Prostate gland (tissue), 2 donors: ENCODE results near the gene TGFB1. TPM values are rescaled to one million over a fixed set of nuclear protein-coding genes. Genes with fewer than 3 reads are reported as not detected.
A peak's percentile ranks its signal among the peaks of the same experiment; 100 is the strongest.
"Not testable (repeated sequence)": the region's sequence is repeated elsewhere in the genome, so short reads cannot be mapped to it uniquely, and the experiment has no call there.

Experiments
- DNase-seq: peaks from one replicate; pipeline ENCODE4 v3.0.0-alpha.2; 2019; ENCODE audit warnings: low spot score
- H3K27ac ChIP-seq, 2 donors: fragments of 200-600 bp; sonication (generic); 2 replicates each; pipeline ENCODE4 v1.5.1; 2017 to 2019
- H3K27me3 ChIP-seq: fragments of 200-600 bp; sonication (generic); replicated peaks from 2 replicates; pipeline ENCODE4 v1.5.1; 2019; ENCODE audit not compliant: insufficient read depth
- H3K36me3 ChIP-seq, 2 donors: fragments of 200-600 bp; sonication (generic); 1 replicate in 1 of 2; 2 replicates in 1 of 2; pipeline versions ENCODE4 v1.5.1 to v1.8.1; 2017 to 2019
- H3K4me1 ChIP-seq: fragments of 200-600 bp; sonication (generic); replicated peaks from 2 replicates; pipeline ENCODE4 v1.5.1; 2019
- H3K4me3 ChIP-seq, 2 donors: fragments of 200-600 bp; sonication (generic); 2 replicates each; pipeline ENCODE4 v1.5.1; 2017 to 2019
- H3K9me3 ChIP-seq: fragments of 200-600 bp; sonication (generic); 2 replicates; pipeline ENCODE4 v1.5.1; 2017
- CTCF ChIP-seq, 4 experiments: fragments of 200-600 bp in 2 of 4; fragments of 450-650 bp in 2 of 4; sonication (generic) in 2 of 4; IDR thresholded peaks; 1 replicate in 3 of 4; 2 replicates in 1 of 4; pipeline ENCODE4 v1.5.1; 2016 to 2019; ENCODE audit warnings: antibody characterized with exemption in 4 of 4, mild to moderate bottlenecking in 2 of 4, moderate library complexity in 2 of 4
- POLR2A ChIP-seq: fragments of 450-650 bp; IDR thresholded peaks from one replicate; pipeline ENCODE4 v1.6.1; 2016; ENCODE audit warnings: antibody characterized with exemption, mild to moderate bottlenecking
- POLR2AphosphoS5 ChIP-seq: sonication (generic); formaldehyde crosslinking; IDR thresholded peaks from one replicate; pipeline ENCODE4 v1.6.1; 2017; ENCODE audit warnings: antibody characterized with exemption
- WGBS: methylation state at CpG from one replicate; pipeline ENCODE4 v1.1.5; 2018; 5-methylcytosine and 5-hydroxymethylcytosine counted together
- intact Hi-C: fragments of 100-400 bp; cut with DNase I; formaldehyde crosslinking; loops from one replicate; pipeline ENCODE4 v1.14.2; 2022
- total RNA-seq, 2 donors: library from RNA; depleted of rRNA; stranded (reverse); fragments of >200 nt; gene quantifications; one replicate each; pipeline ENCODE4 v1.1.0, GENCODE V29; 2016

TGFB1 gene
- total RNA-seq, 2 donors from 2014 or later, result 9.7 to 32.4 TPM

GRCh38 chr19:41351339-41352245 is 2.1 kb downstream of the TGFB1 start:
- intact Hi-C loops, result no loop called here
- Histone ChIP-seq H3K36me3 (no peaks in the 10 kb centered on the region), H3K9me3 (no peaks in the 10 kb centered on the region), H3K27me3 (no peaks in the 10 kb centered on the region), H3K4me3 (peak overlapping the region; percentile 70 to 80), H3K4me1 (peaks cover 5% of the 10 kb centered on the region), H3K27ac (peak overlapping the region; percentile 39 to 79)
- under 1% methylated on average over 56 of the region's 58 CpGs for WGBS
- TF ChIP-seq POLR2A, result no peak
- TF ChIP-seq CTCF (IDR thresholded peaks at IDR 0.05), result peak in 1 of 4 experiments; percentile 13
- peak; percentile 14 for TF ChIP-seq POLR2AphosphoS5
- DNase-seq, result no peak

- H3K9me3 ChIP-seq, result no peaks in the 10 kb centered on the region
- H3K36me3 ChIP-seq, result no peaks in the 10 kb centered on the region
- H3K27me3 ChIP-seq, result no peaks in the 10 kb centered on the region
- 8% methylated on average over 22 of the region's 22 CpGs for WGBS
- DNase-seq, result no peak
- peak overlapping the region; percentile 70 to 80 for H3K4me3 ChIP-seq
- H3K27ac ChIP-seq, result peak overlapping the region; percentile 39 to 79
- intact Hi-C loops, result no loop called here
- TF ChIP-seq POLR2A (no peak), POLR2AphosphoS5 (no peak), CTCF (IDR thresholded peaks at IDR 0.05) (no peak)
- peaks cover 5% of the 10 kb centered on the region for H3K4me1 ChIP-seq
Observed at GRCh38 chr19:41350735-41351338, 2.9 kb downstream of the TGFB1 start.

GRCh38 chr19:41346916-41347315 is 6.8 kb downstream of the TGFB1 start:
- intact Hi-C loops, H3K9me3 ChIP-seq, H3K4me1 ChIP-seq, H3K36me3 ChIP-seq, H3K27me3 ChIP-seq, H3K4me3 ChIP-seq, H3K27ac ChIP-seq, DNase-seq: not testable (repeated sequence)
- 96% methylated on average over 9 of the region's 9 CpGs for WGBS

- no peak for TF ChIP-seq POLR2AphosphoS5
- no peak for TF ChIP-seq POLR2A
- intact Hi-C loops, result no loop called here
- H3K4me1 ChIP-seq, result no peaks in the 10 kb centered on the region
- DNase-seq, result no peak
- H3K9me3 ChIP-seq, result no peaks in the 10 kb centered on the region
- H3K4me3 ChIP-seq, result no peak overlapping the region
- WGBS, result 100% methylated on average over 2 of the region's 2 CpGs
- H3K36me3 ChIP-seq, result no peaks in the 10 kb centered on the region
- H3K27me3 ChIP-seq, result no peaks in the 10 kb centered on the region
- no peak overlapping the region for H3K27ac ChIP-seq
Observed at GRCh38 chr19:41344162-41344561, 9.6 kb downstream of the TGFB1 start.

- Histone ChIP-seq H3K4me3 (no peak overlapping the region), H3K4me1 (no peaks in the 10 kb centered on the region), H3K27me3 (no peaks in the 10 kb centered on the region), H3K27ac (no peak overlapping the region), H3K9me3 (no peaks in the 10 kb centered on the region), H3K36me3 (no peaks in the 10 kb centered on the region)
- no peak for DNase-seq
- intact Hi-C loops, result no loop called here
- 80% methylated on average over 20 of the region's 20 CpGs for WGBS
- TF ChIP-seq CTCF (IDR thresholded peaks at IDR 0.05), result no peak
- TF ChIP-seq POLR2AphosphoS5, result no peak
- no peak for TF ChIP-seq POLR2A
Observed at GRCh38 chr19:41341669-41342490, 11.8 kb downstream of the TGFB1 start.
